ENCODE results near the gene SLCO2A1. TPM values are rescaled to one million over a fixed set of nuclear protein-coding genes. Genes with fewer than 3 reads are reported as not detected.

SLCO2A1 gene
- total RNA-seq, 1 donor, result 0.36 TPM

GRCh38 chr3:134004841-134005240 is 24.9 kb downstream of the SLCO2A1 start:
- Histone ChIP-seq H3K27ac (ENCODE audit: low read depth, low read length) (no peak overlapping the region), H3K4me1 (ENCODE audit: insufficient read depth, low read length) (peaks cover 18% of the 10 kb centered on the region), H3K9me3 (ENCODE audit: low read depth, low read length) (no peaks in the 10 kb centered on the region), H3K36me3 (ENCODE audit: insufficient read depth, low read length) (no peaks in the 10 kb centered on the region), H4K20me1 (ENCODE audit: insufficient read depth, low read length) (no peaks in the 10 kb centered on the region), H2AFZ (ENCODE audit: low read length) (no peak overlapping the region), H3K4me3 (ENCODE audit: insufficient read depth, low read length) (no peak overlapping the region), H3K79me2 (ENCODE audit: insufficient read depth, low read length) (no peaks in the 10 kb centered on the region), H3K4me2 (ENCODE audit: insufficient read depth, low read length) (no peak overlapping the region), H3K27me3 (ENCODE audit: insufficient read depth, low read length) (peaks cover 5% of the 10 kb centered on the region)
- TF ChIP-seq CTCF (IDR thresholded peaks at IDR 0.05; ENCODE audit: extremely low read depth, low read depth, low read length), result no peak
- peak; percentile 77 for DNase-seq (ENCODE audit: insufficient read length, low spot score, missing footprints)

- peaks cover 5% of the 10 kb centered on the region for H3K27me3 ChIP-seq (ENCODE audit: insufficient read depth, low read length)
- peak; percentile 44 for DNase-seq (ENCODE audit: insufficient read length, low spot score, missing footprints)
- H3K4me3 ChIP-seq (ENCODE audit: insufficient read depth, low read length), result no peak overlapping the region
- H2AFZ ChIP-seq (ENCODE audit: low read length), result no peak overlapping the region
- no peak overlapping the region for H3K27ac ChIP-seq (ENCODE audit: low read depth, low read length)
- peaks cover under 1% of the 10 kb centered on the region for H3K4me1 ChIP-seq (ENCODE audit: insufficient read depth, low read length)
- H3K9me3 ChIP-seq (ENCODE audit: low read depth, low read length), result no peaks in the 10 kb centered on the region
- no peaks in the 10 kb centered on the region for H4K20me1 ChIP-seq (ENCODE audit: insufficient read depth, low read length)
- H3K79me2 ChIP-seq (ENCODE audit: insufficient read depth, low read length), result no peaks in the 10 kb centered on the region
- H3K4me2 ChIP-seq (ENCODE audit: insufficient read depth, low read length), result no peak overlapping the region
- no peaks in the 10 kb centered on the region for H3K36me3 ChIP-seq (ENCODE audit: insufficient read depth, low read length)
- TF ChIP-seq CTCF (IDR thresholded peaks at IDR 0.05; ENCODE audit: extremely low read depth, low read depth, low read length), result no peak
These were observed 26.7 kb downstream of the SLCO2A1 start for GRCh38 chr3:134003066-134003465.

GRCh38 chr3:134002306-134002705 is 27.4 kb downstream of the SLCO2A1 start:
- Histone ChIP-seq H3K4me2 (ENCODE audit: insufficient read depth, low read length) (no peak overlapping the region), H4K20me1 (ENCODE audit: insufficient read depth, low read length) (no peaks in the 10 kb centered on the region), H3K27me3 (ENCODE audit: insufficient read depth, low read length) (peaks cover 9% of the 10 kb centered on the region), H3K4me1 (ENCODE audit: insufficient read depth, low read length) (no peaks in the 10 kb centered on the region), H3K79me2 (ENCODE audit: insufficient read depth, low read length) (no peaks in the 10 kb centered on the region), H3K4me3 (ENCODE audit: insufficient read depth, low read length) (no peak overlapping the region), H3K9me3 (ENCODE audit: low read depth, low read length) (no peaks in the 10 kb centered on the region), H3K36me3 (ENCODE audit: insufficient read depth, low read length) (no peaks in the 10 kb centered on the region), H3K27ac (ENCODE audit: low read depth, low read length) (no peak overlapping the region), H2AFZ (ENCODE audit: low read length) (no peak overlapping the region)
- TF ChIP-seq CTCF (IDR thresholded peaks at IDR 0.05; ENCODE audit: extremely low read depth, low read depth, low read length), result no peak
- DNase-seq (ENCODE audit: insufficient read length, low spot score, missing footprints), result peak; percentile 80

GRCh38 chr3:134001251-134001650 is 28.5 kb downstream of the SLCO2A1 start:
- no peaks in the 10 kb centered on the region for H4K20me1 ChIP-seq (ENCODE audit: insufficient read depth, low read length)
- H3K4me3 ChIP-seq (ENCODE audit: insufficient read depth, low read length), result no peak overlapping the region
- H3K9me3 ChIP-seq (ENCODE audit: low read depth, low read length), result no peaks in the 10 kb centered on the region
- H3K4me1 ChIP-seq (ENCODE audit: insufficient read depth, low read length), result no peaks in the 10 kb centered on the region
- DNase-seq (ENCODE audit: insufficient read length, low spot score, missing footprints), result peak; percentile 30
- H3K27ac ChIP-seq (ENCODE audit: low read depth, low read length), result no peak overlapping the region
- H2AFZ ChIP-seq (ENCODE audit: low read length), result no peak overlapping the region
- no peak overlapping the region for H3K4me2 ChIP-seq (ENCODE audit: insufficient read depth, low read length)
- no peak for TF ChIP-seq CTCF (IDR thresholded peaks at IDR 0.05; ENCODE audit: extremely low read depth, low read depth, low read length)
- H3K27me3 ChIP-seq (ENCODE audit: insufficient read depth, low read length), result peaks cover 19% of the 10 kb centered on the region
- H3K79me2 ChIP-seq (ENCODE audit: insufficient read depth, low read length), result no peaks in the 10 kb centered on the region
- no peaks in the 10 kb centered on the region for H3K36me3 ChIP-seq (ENCODE audit: insufficient read depth, low read length)

Data from osteoblast (primary cell).